ENCODE measurements around the gene SPIRE2. TPM values are rescaled to one million over a fixed set of nuclear protein-coding genes. Genes with fewer than 3 reads are reported as not detected.

The SPIRE2 gene
- total and polyA plus RNA-seq, 2 donors from 2014 or later = 2.9 to 6.5 TPM

DNA sequence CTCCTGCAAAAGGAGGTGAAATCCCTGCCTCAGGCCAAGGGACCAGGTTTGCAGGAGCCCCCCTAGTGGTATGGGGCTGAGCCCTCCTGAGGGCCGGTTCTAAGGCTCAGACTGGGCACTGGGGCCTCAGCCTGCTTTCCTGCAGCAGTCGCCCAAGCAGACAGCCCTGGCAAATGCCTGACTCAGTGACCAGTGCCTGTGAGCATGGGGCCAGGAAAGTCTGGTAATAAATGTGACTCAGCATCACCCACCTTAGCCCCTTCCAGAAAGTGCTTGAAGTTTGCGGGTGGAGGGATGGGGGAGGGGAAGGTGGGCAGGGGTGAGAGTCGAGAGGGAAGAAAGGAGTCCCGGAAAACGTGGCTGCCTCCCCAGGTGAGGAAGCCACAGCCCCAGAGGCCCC is 92.4 kb downstream of the SPIRE2 start:
- no peak for DNase-seq
- Histone ChIP-seq H3K4me1 (ENCODE audit: control insufficient read depth in 2 of 3, insufficient read depth in 2 of 3, low read depth in 1 of 3, low read length in 3 of 3) (peaks cover 0 to 9% (median 0%) of the 10 kb centered on the region in 3 donors), H3K4me3 (ENCODE audit: low read length in 3 of 3) (no peak overlapping the region), H3K27me3 (ENCODE audit: control insufficient read depth, insufficient read depth, low read length) (no peaks in the 10 kb centered on the region), H3K9me3 (ENCODE audit: control insufficient read depth in 2 of 3, insufficient read depth in 1 of 3, low read length in 3 of 3) (no peaks in the 10 kb centered on the region), H3K27ac (ENCODE audit: low read depth in 2 of 2, low read length in 2 of 2) (no peak overlapping the region), H3K9ac (ENCODE audit: low read length in 3 of 3) (no peak overlapping the region), H3K36me3 (ENCODE audit: control insufficient read depth in 2 of 3, insufficient read depth in 3 of 3, low read length in 3 of 3) (no peaks in the 10 kb centered on the region)
- TF ChIP-seq, protein P1, sequence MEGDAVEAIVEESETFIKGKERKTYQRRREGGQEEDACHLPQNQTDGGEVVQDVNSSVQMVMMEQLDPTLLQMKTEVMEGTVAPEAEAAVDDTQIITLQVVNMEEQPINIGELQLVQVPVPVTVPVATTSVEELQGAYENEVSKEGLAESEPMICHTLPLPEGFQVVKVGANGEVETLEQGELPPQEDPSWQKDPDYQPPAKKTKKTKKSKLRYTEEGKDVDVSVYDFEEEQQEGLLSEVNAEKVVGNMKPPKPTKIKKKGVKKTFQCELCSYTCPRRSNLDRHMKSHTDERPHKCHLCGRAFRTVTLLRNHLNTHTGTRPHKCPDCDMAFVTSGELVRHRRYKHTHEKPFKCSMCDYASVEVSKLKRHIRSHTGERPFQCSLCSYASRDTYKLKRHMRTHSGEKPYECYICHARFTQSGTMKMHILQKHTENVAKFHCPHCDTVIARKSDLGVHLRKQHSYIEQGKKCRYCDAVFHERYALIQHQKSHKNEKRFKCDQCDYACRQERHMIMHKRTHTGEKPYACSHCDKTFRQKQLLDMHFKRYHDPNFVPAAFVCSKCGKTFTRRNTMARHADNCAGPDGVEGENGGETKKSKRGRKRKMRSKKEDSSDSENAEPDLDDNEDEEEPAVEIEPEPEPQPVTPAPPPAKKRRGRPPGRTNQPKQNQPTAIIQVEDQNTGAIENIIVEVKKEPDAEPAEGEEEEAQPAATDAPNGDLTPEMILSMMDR (IDR thresholded peaks at IDR 0.05; ENCODE audit: borderline replicate concordance, extremely low read depth, insufficient read depth) = no peak
- intact Hi-C loops (cut with DNase I) = no loop called here
- FAIRE-seq = no peak

Other genes with a start within 250 kb of the SPIRE2 start
- gene DPEP1, start 214.8 kb upstream of the SPIRE2 start, total RNA-seq = 24.2 TPM
- 433 TPM for gene DPEP1, start 214.8 kb upstream of the SPIRE2 start, polyA plus RNA-seq (ENCODE audit: insufficient read depth, low read depth, low replicate concordance)
- 96.1 TPM for gene CHMP1A, start 170.8 kb upstream of the SPIRE2 start, total RNA-seq
- 71.3 TPM for gene CHMP1A, start 170.8 kb upstream of the SPIRE2 start, polyA plus RNA-seq (ENCODE audit: insufficient read depth, low read depth, low replicate concordance)
- 16.3 TPM for gene SPATA33, start 170.6 kb upstream of the SPIRE2 start, total RNA-seq
- 13.4 TPM for gene SPATA33, start 170.6 kb upstream of the SPIRE2 start, polyA plus RNA-seq (ENCODE audit: insufficient read depth, low read depth, low replicate concordance)
- gene CDK10, start 141.8 kb upstream of the SPIRE2 start, total RNA-seq = 118 TPM
- gene CDK10, start 141.8 kb upstream of the SPIRE2 start, polyA plus RNA-seq (ENCODE audit: insufficient read depth, low read depth, low replicate concordance) = 82.6 TPM
- gene SPATA2L, start 126.8 kb upstream of the SPIRE2 start, total RNA-seq = 15.1 TPM
- gene SPATA2L, start 126.8 kb upstream of the SPIRE2 start, polyA plus RNA-seq (ENCODE audit: insufficient read depth, low read depth, low replicate concordance) = 12.6 TPM
- 24.4 TPM for gene VPS9D1, start 107.6 kb upstream of the SPIRE2 start, total RNA-seq
- 18.3 TPM for gene VPS9D1, start 107.6 kb upstream of the SPIRE2 start, polyA plus RNA-seq (ENCODE audit: insufficient read depth, low read depth, low replicate concordance)
- gene ZNF276, start 106.9 kb upstream of the SPIRE2 start, total RNA-seq = 35.4 TPM
- 16.4 TPM for gene ZNF276, start 106.9 kb upstream of the SPIRE2 start, polyA plus RNA-seq (ENCODE audit: insufficient read depth, low read depth, low replicate concordance)
- 8.9 TPM for gene FANCA, start 11.8 kb upstream of the SPIRE2 start, total RNA-seq
- gene FANCA, start 11.8 kb upstream of the SPIRE2 start, polyA plus RNA-seq (ENCODE audit: insufficient read depth, low read depth, low replicate concordance) = 2.2 TPM
- 209 TPM for gene TCF25, start 45.1 kb downstream of the SPIRE2 start, total RNA-seq
- gene TCF25, start 45.1 kb downstream of the SPIRE2 start, polyA plus RNA-seq (ENCODE audit: insufficient read depth, low read depth, low replicate concordance) = 157 TPM
- 13.5 TPM for gene MC1R, start 90.4 kb downstream of the SPIRE2 start, total RNA-seq
- gene MC1R, start 90.4 kb downstream of the SPIRE2 start, polyA plus RNA-seq (ENCODE audit: insufficient read depth, low read depth, low replicate concordance) = 2.1 TPM
- 35.0 TPM for gene TUBB3, start 94.9 kb downstream of the SPIRE2 start, total RNA-seq
- gene TUBB3, start 94.9 kb downstream of the SPIRE2 start, polyA plus RNA-seq (ENCODE audit: insufficient read depth, low read depth, low replicate concordance) = 3.4 TPM
- 66.2 TPM for gene DEF8, start 120.3 kb downstream of the SPIRE2 start, total RNA-seq
- gene DEF8, start 120.3 kb downstream of the SPIRE2 start, polyA plus RNA-seq (ENCODE audit: insufficient read depth, low read depth, low replicate concordance) = 39.3 TPM
- gene DBNDD1, start 191.0 kb downstream of the SPIRE2 start, total RNA-seq = 16.3 TPM
- 15.1 TPM for gene DBNDD1, start 191.0 kb downstream of the SPIRE2 start, polyA plus RNA-seq (ENCODE audit: insufficient read depth, low read depth, low replicate concordance)
- not detected for gene PRDM7, start 248.9 kb downstream of the SPIRE2 start, total RNA-seq
- gene PRDM7, start 248.9 kb downstream of the SPIRE2 start, polyA plus RNA-seq (ENCODE audit: insufficient read depth, low read depth, low replicate concordance) = not detected

Data from kidney (tissue), 14 donors.